AG04450 (cell line): Measurements from ENCODE around the gene OVOL2. TPM values are rescaled to one million over a fixed set of nuclear protein-coding genes. Genes with fewer than 3 reads are reported as not detected.

Experiments
- CTCF ChIA-PET: fragments of 300-600, 350-600 bp; formaldehyde crosslinking; extraction: SDS; loops from one replicate; lab custom pipeline; 2022; ENCODE audit warnings: antibody characterized with exemption, inconsistent platforms; lab: Charles Lee
- POLR2A ChIA-PET: fragments of 350-600 bp; formaldehyde crosslinking; extraction: SDS; loops from one replicate; lab custom pipeline; 2021; ENCODE audit warnings: antibody characterized with exemption, inconsistent platforms; lab: Yijun Ruan, JAX
- DNase-seq: peaks from one replicate; pipeline ENCODE4 v3.0.0-alpha.2; 2011; ENCODE audit warnings: low read depth, low spot score
- H3K27ac ChIP-seq: one replicate; pipeline ENCODE4 v1.5.1; 2012; ENCODE audit warnings: low read depth, low read length, control low read depth
- H3K27me3 ChIP-seq: one replicate; pipeline ENCODE4 v1.6.0; 2012; ENCODE audit warnings: low read length; ENCODE audit not compliant: control insufficient read depth, insufficient read depth
- H3K4me3 ChIP-seq: 2 replicates; pipeline ENCODE4 v1.5.1; 2011; ENCODE audit warnings: mild to moderate bottlenecking, low read depth, low read length, control low read depth
- H3K9me3 ChIP-seq: 2 replicates; pipeline ENCODE4 v1.5.1; 2012; ENCODE audit warnings: low read length; ENCODE audit not compliant: control insufficient read depth, insufficient read depth
- CTCF ChIP-seq: IDR thresholded peaks from 2 replicates; pipeline ENCODE4 v1.5.1; 2011; ENCODE audit warnings: low read depth, low read length, control low read depth, inconsistent platforms
- polyA plus RNA-seq: library from polyadenylated mRNA; depleted of rRNA; stranded (reverse); fragments of >200 nt; gene quantifications from 2 replicates; pipeline ENCODE4 v1.2.3, GENCODE V29; 2011

The OVOL2 gene
- polyA plus RNA-seq, 1 experiment, result not detected

- DNase-seq, result no peak
- no peak for TF ChIP-seq CTCF
- ChIA-PET POLR2A (no interaction called here), CTCF (no interaction called here)
- H3K9me3 ChIP-seq, result no peaks in the 10 kb centered on the region
- no peak overlapping the region for H3K4me3 ChIP-seq
- H3K27ac ChIP-seq, result no peak overlapping the region
- no peaks in the 10 kb centered on the region for H3K27me3 ChIP-seq
Observed at GRCh38 chr20:18024606-18025127, 33.0 kb downstream of the OVOL2 start.

GRCh38 chr20:18020931-18021330 is 36.8 kb downstream of the OVOL2 start:
- ChIA-PET POLR2A (no interaction called here), CTCF (no interaction called here)
- no peak for TF ChIP-seq CTCF
- H3K9me3 ChIP-seq, result no peaks in the 10 kb centered on the region
- H3K27ac ChIP-seq, result no peak overlapping the region
- peaks cover 2% of the 10 kb centered on the region for H3K27me3 ChIP-seq
- DNase-seq, result no peak
- no peak overlapping the region for H3K4me3 ChIP-seq

GRCh38 chr20:18019068-18019467 is 38.6 kb downstream of the OVOL2 start:
- TF ChIP-seq CTCF, result peak; percentile 32
- CTCF ChIA-PET, result interaction anchor here (0.6 to 1.1 kb wide), 2 partner anchors 16 to 28 kb away, joined by 3 to 4 read pairs; no protein-coding TSS in a partner anchor
- Histone ChIP-seq H3K4me3 (no peak overlapping the region), H3K9me3 (no peaks in the 10 kb centered on the region), H3K27me3 (peaks cover 2% of the 10 kb centered on the region), H3K27ac (no peak overlapping the region)
- DNase-seq, result no peak
- POLR2A ChIA-PET, result no interaction called here

- Histone ChIP-seq H3K4me3 (no peak overlapping the region), H3K27me3 (peaks cover 2% of the 10 kb centered on the region), H3K9me3 (no peaks in the 10 kb centered on the region), H3K27ac (no peak overlapping the region)
- no peak for TF ChIP-seq CTCF
- POLR2A ChIA-PET, result no interaction called here
- no peak for DNase-seq
- CTCF ChIA-PET, result no interaction called here
Observed at GRCh38 chr20:18018100-18018499, 39.6 kb downstream of the OVOL2 start.

GRCh38 chr20:18016772-18017171 is 40.9 kb downstream of the OVOL2 start:
- ChIA-PET CTCF (no interaction called here), POLR2A (no interaction called here)
- Histone ChIP-seq H3K4me3 (no peak overlapping the region), H3K27me3 (peaks cover 2% of the 10 kb centered on the region), H3K27ac (no peak overlapping the region), H3K9me3 (no peaks in the 10 kb centered on the region)
- no peak for TF ChIP-seq CTCF
- DNase-seq, result no peak
